Thymus (tissue), 11 donors: ENCODE measurements around the gene ATP6V0E2. TPM values are rescaled to one million over a fixed set of nuclear protein-coding genes. Genes with fewer than 3 reads are reported as not detected.
"Not testable (repeated sequence)": the region's sequence is repeated elsewhere in the genome, so short reads cannot be mapped to it uniquely, and the experiment has no call there.

Experiments used
- DNase-seq, 9 donors: peaks; one replicate each; pipeline ENCODE4 v3.0.0-alpha.2; 2013; ENCODE audit warnings: low spot score in 9 of 9, low read depth in 6 of 9, missing footprints in 1 of 9
- H3K27ac ChIP-seq, 2 donors: one replicate each; pipeline ENCODE4 v1.5.1; 2013; ENCODE audit warnings: control low read depth in 1 of 2, low read depth in 1 of 2, low read length in 1 of 2, mild to moderate bottlenecking in 1 of 2, moderate library complexity in 1 of 2
- H3K27me3 ChIP-seq, 2 donors: one replicate each; pipeline ENCODE4 v1.5.1; 2013; ENCODE audit warnings: low read length in 1 of 2; ENCODE audit not compliant: control insufficient read depth in 2 of 2, insufficient read depth in 1 of 2
- H3K36me3 ChIP-seq, 2 donors: one replicate each; pipeline ENCODE4 v1.5.1; 2013; ENCODE audit warnings: low read length in 1 of 2, mild to moderate bottlenecking in 1 of 2, moderate library complexity in 1 of 2; ENCODE audit not compliant: control insufficient read depth in 2 of 2, insufficient read depth in 2 of 2
- H3K4me1 ChIP-seq, 2 donors: one replicate each; pipeline ENCODE4 v1.5.1; 2013; ENCODE audit warnings: low read length in 2 of 2; ENCODE audit not compliant: control insufficient read depth in 2 of 2, insufficient read depth in 2 of 2
- H3K4me3 ChIP-seq, 2 donors: one replicate each; pipeline ENCODE4 v1.5.1; 2013; ENCODE audit warnings: low read length in 2 of 2, control low read depth in 1 of 2, mild to moderate bottlenecking in 1 of 2
- H3K9me3 ChIP-seq, 2 donors: one replicate each; pipeline ENCODE4 v1.5.1; 2013; ENCODE audit warnings: low read length in 1 of 2, mild to moderate bottlenecking in 1 of 2; ENCODE audit not compliant: control insufficient read depth in 2 of 2, insufficient read depth in 1 of 2
- WGBS: extraction: QIAGEN DNeasy Blood & Tissue Kit; methylation state at CpG from one replicate; pipeline ENCODE4 v1.1.7; 2013; 5-methylcytosine and 5-hydroxymethylcytosine counted together
- polyA plus RNA-seq: library from polyadenylated mRNA; stranded (reverse); fragments of 200-250 nt; gene quantifications from one replicate; pipeline ENCODE4 v1.2.3, GENCODE V29; 2013
- total RNA-seq: library from RNA; stranded (reverse); fragments of 120-200 nt; gene quantifications from one replicate; pipeline ENCODE4 v1.2.4, GENCODE V29; 2013
- donor health status: healthy.

Gene ATP6V0E2
- total and polyA plus RNA-seq, 2 donors: 30.5 to 38.9 TPM

GRCh38 chr7:149828357-149829309 is 45.1 kb upstream of the ATP6V0E2 start:
- 95% methylated on average over 19 of the region's 19 CpGs for WGBS
- DNase-seq: no peak

GRCh38 chr7:149830527-149830926 is 43.2 kb upstream of the ATP6V0E2 start:
- H3K4me3 ChIP-seq, DNase-seq, H3K36me3 ChIP-seq, H3K4me1 ChIP-seq, H3K9me3 ChIP-seq, H3K27ac ChIP-seq: not testable (repeated sequence)
- 80% methylated on average over 1 of the region's 1 CpG for WGBS
- peaks cover 0 to 45% of the 10 kb centered on the region in 2 donors for H3K27me3 ChIP-seq

More at GRCh38 chr7:149828357-149829309, 45.1 kb upstream of the ATP6V0E2 start:
- Histone ChIP-seq H3K27me3 (peaks cover 0 to 37% of the 10 kb centered on the region in 2 donors), H3K4me1 (no peaks in the 10 kb centered on the region), H3K9me3 (no peaks in the 10 kb centered on the region), H3K36me3 (no peaks in the 10 kb centered on the region), H3K27ac (no peak overlapping the region), H3K4me3 (no peak overlapping the region)

GRCh38 chr7:149830997-149831740 is 42.6 kb upstream of the ATP6V0E2 start:
- Histone ChIP-seq H3K27me3 (peaks cover 0 to 45% of the 10 kb centered on the region in 2 donors), H3K36me3 (no peaks in the 10 kb centered on the region), H3K4me3 (no peak overlapping the region), H3K27ac (no peak overlapping the region), H3K4me1 (no peaks in the 10 kb centered on the region), H3K9me3 (no peaks in the 10 kb centered on the region)
- no peak for DNase-seq
- WGBS: 86% methylated on average over 11 of the region's 11 CpGs

- Histone ChIP-seq H3K4me1 (no peaks in the 10 kb centered on the region), H3K27ac (no peak overlapping the region), H3K36me3 (no peaks in the 10 kb centered on the region), H3K27me3 (peaks cover 0 to 45% of the 10 kb centered on the region in 2 donors), H3K4me3 (no peak overlapping the region), H3K9me3 (no peaks in the 10 kb centered on the region)
- WGBS: 96% methylated on average over 9 of the region's 9 CpGs
- DNase-seq: no peak
These were observed 42.0 kb upstream of the ATP6V0E2 start for GRCh38 chr7:149831741-149832219.

GRCh38 chr7:149832332-149833041 is 41.3 kb upstream of the ATP6V0E2 start:
- H3K36me3 ChIP-seq: no peaks in the 10 kb centered on the region
- H3K9me3 ChIP-seq: no peaks in the 10 kb centered on the region
- H3K27ac ChIP-seq: no peak overlapping the region
- DNase-seq: no peak
- 88% methylated on average over 13 of the region's 13 CpGs for WGBS
- peaks cover under 1% of the 10 kb centered on the region in 2 donors for H3K4me1 ChIP-seq
- H3K27me3 ChIP-seq: peaks cover 0 to 45% of the 10 kb centered on the region in 2 donors
- no peak overlapping the region for H3K4me3 ChIP-seq

GRCh38 chr7:149833495-149834130 is 40.2 kb upstream of the ATP6V0E2 start:
- peaks cover 0 to 38% of the 10 kb centered on the region in 2 donors for H3K27me3 ChIP-seq
- H3K36me3 ChIP-seq: no peaks in the 10 kb centered on the region
- H3K9me3 ChIP-seq: no peaks in the 10 kb centered on the region
- H3K4me3 ChIP-seq: no peak overlapping the region
- H3K4me1 ChIP-seq: peaks cover 4 to 6% of the 10 kb centered on the region in 2 donors
- WGBS: 95% methylated on average over 12 of the region's 12 CpGs
- DNase-seq: no peak
- H3K27ac ChIP-seq: no peak overlapping the region

- Histone ChIP-seq H3K27ac (no peak overlapping the region), H3K27me3 (peaks cover 0 to 37% of the 10 kb centered on the region in 2 donors), H3K4me3 (no peak overlapping the region), H3K9me3 (no peaks in the 10 kb centered on the region), H3K4me1 (peaks cover 10 to 15% of the 10 kb centered on the region in 2 donors), H3K36me3 (no peaks in the 10 kb centered on the region)
- 94% methylated on average over 8 of the region's 8 CpGs for WGBS
- no peak for DNase-seq
These were observed 39.2 kb upstream of the ATP6V0E2 start for GRCh38 chr7:149834601-149835000.

- H3K9me3 ChIP-seq: no peaks in the 10 kb centered on the region
- H3K4me3 ChIP-seq: no peak overlapping the region
- no peak overlapping the region for H3K27ac ChIP-seq
- no peaks in the 10 kb centered on the region for H3K36me3 ChIP-seq
- peaks cover 10 to 15% of the 10 kb centered on the region in 2 donors for H3K4me1 ChIP-seq
- WGBS: 47% methylated on average over 1 of the region's 1 CpG
- no peak for DNase-seq
- peaks cover 0 to 27% of the 10 kb centered on the region in 2 donors for H3K27me3 ChIP-seq
These were observed 37.3 kb upstream of the ATP6V0E2 start for GRCh38 chr7:149836434-149836833.
